Colon (tissue), 2 donors: ENCODE results near the gene TMEM170A.
"Not testable (repeated sequence)": the region's sequence is repeated elsewhere in the genome, so short reads cannot be mapped to it uniquely, and the experiment has no call there.

Source experiments
- FAIRE-seq: peaks from 2 replicates; lab custom pipeline; 2012; peaks lifted over from hg19 to GRCh38; lab: Jason Lieb, UNC
- donor health status: control.
- donor health status: control.

The TMEM170A gene

DNA sequence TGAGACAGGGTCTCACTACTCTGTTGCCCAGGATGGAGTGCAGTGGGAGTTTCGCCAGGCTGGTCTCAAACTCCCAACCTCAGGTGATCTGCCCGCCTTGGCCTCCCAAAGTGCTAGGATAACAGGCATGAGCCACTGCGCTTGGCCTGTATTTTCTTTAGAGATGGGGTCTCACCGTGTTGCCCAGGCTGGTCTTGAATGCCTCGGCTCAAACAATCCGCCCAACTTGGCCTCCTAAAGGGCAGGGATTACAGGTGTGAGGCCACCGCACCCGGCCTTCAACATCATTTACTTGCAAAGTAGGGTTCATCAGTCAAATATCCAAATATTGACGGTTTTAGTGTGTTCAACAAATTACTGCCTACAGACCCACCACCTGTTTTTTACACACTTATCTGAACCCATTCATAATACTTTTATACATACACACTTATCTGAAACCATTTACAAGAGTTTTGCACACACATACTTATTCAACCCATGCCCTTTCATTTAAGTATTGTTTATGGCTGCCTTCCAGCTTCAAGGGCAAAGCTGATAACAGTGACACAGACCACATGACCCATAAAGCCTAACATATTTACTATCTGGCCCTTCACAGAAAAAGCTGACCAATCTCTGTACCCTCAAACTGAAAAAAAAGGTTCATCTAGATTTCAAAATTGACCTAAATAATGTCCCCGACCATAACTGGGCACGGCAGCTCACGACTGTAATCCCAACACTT is 11.9 kb downstream of the TMEM170A start:
- FAIRE-seq = no peak

DNA sequence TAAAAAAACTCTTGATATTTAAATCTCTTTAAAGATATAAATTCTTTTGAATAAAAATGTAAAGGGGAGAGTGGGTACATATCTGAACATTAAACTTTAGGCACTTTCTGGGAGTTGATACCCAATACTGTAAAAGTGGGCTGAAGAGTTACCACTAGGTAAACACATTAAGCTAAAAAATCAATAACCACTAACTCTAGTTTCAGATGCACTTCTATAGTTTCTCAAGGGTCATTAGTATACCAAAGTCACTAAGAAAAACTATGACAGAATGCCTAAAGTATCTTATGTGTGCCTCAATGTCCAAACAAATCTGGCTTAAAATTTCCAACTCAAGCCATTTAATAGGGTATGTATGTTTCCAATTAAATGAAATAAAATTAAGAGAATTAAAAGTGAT is 18.1 kb downstream of the TMEM170A start:
- FAIRE-seq = no peak

DNA sequence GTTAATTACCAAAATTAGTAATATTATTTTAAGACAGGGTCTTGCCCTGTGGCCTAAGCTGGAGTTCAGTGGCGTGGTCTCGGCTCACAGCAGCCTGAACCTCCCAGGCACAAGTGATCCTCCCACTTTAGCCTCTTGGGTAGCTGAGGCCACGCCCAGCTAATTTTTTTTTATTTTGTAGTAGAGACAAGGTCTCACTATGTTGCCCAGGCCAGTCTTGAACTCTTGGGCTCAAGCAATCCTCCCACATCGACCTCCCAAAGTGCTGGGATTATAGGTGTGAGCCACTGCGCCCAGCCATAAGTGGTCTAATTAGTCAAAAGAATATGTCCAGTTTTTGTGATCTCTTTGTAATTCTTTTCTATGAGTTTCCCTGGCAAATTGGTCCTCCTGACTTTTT is 19.2 kb downstream of the TMEM170A start:
- no peak for FAIRE-seq

DNA sequence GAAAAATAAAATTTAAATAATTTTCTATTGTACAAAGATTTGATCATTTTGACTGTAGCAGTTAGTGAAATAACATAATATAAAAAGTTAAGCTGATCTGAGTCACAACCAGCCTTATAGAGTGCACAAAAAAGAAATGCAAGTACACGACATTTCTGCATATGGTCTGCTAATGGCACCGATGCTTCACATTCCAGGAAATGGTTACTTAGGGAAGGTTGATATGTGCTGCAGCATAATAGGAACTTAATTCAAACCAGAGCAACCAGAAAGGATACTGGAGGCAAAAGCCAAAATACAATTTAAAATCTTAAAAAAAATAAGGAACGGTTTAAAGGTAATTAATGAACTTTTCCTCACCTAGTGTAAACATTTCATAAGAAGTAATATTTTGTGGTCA is 21.2 kb downstream of the TMEM170A start:
- no peak for FAIRE-seq

DNA sequence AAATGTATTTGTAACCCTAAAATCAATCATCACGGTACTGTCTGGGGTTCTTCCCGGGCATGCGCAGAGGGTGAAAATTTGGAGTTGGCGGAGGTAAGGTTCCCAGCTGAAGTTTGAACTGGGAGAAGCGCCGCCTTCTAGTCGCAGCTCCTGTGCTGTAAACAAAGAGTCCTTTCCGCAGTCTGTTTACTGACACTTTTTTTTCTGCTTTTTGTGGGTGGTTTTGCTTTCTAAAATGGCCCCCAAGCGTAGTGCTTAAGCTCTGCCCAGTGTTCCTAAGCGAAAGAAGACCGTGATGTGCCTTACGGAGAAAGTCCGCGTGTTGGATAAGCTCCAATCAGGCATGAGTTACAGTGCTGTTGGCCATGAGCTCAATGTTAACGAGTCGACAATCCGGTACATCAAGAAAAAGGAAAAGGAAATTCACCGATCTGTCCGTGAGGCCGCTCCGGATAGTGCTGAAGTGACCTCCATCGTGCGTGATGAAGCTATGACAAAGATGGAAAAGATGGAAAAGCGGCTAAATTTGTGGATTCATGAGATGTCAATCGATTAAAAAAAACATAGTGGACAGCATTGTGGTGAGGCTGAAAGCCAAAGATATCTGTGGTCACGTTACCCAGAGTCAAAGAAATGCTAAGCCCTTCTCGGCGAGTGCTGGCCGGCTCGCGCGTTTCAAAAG is 30.6 kb downstream of the TMEM170A start:
- no peak for FAIRE-seq

DNA sequence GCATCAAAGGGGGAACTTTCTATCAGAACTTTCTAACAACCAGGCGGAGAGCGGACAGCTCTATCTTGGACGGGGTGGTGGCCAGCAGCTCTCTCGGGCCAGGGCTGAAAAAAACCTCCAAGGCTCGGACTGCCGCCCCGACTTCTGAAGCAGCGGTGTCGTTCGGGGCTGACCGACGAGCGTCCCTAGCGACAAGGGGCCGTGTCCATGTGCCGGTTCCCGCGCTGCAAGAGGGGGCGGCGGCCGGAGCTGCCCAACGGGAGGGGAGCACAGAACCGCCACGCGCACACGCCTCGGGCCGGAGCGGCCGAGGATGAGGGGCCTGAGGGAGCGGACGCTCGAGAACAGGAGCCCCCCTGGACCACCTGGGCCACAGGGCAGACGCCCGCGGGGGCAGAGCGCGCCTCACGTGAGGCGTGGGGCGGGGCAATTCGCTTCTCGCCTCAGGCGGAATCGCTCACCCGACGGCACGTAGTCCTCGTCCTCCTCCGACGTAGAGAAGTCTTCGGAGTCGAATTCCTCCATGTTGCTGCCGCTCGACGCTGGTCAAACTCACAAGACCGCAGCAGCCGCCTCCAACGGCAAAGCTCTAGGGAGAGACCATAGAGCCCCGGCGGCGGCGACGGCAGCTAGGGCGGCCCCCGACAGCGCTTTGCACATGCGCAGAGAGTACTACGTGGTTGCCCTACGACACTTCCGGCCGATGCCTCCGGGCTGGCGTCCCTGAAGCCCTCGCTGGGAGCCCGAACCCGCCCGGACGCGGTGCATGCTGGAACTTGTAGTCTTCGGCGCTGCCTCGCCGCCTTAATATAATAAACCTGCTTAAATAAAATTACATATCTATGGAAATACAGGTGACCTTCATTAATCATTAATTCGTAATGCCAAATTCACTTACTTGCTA is 31.4 kb downstream of the TMEM170A start, which contains the start of gene CFDP1:
TSS of gene CFDP1 (minus strand) at position 676 of the 904 bp plus-strand sequence. CDS start at position 525, 151 bp downstream.
- no peak for FAIRE-seq

DNA sequence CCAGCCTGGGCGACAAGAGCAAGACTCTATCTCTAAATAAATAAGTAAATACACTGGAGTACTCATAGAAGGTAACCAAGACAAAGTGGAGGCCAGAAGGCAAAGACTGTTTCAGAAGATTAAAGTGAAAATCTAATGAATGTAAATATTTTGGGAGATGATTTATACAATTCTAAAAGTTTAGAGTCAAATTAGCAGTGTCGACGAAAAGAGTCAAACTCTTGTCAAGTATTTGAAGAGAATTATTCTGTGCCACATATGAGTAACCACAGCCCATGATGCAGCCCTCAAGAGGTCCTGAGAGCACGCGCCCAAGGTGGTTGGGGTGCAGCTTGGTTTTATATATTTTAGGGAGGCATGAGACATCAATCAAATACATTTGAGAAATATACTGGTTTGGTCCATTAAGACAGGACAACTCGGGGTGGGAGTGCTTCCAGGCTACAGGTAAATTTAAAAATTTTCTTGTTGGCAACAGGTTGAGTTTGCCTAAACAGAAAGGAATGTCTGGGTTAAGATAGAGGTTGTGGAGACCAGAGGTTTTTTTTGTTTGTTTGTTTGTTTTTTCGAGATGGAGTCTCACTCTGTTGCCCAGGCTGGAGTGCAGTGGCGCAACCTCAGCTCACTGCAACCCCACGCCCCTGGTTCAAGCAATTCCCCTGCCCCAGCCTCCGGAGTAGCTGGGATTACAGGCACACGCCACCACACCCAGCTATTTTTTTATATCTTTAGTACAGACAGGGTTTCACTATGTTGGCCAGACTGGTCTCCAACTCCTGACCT is 34.7 kb downstream of the TMEM170A start:
- FAIRE-seq = no peak

DNA sequence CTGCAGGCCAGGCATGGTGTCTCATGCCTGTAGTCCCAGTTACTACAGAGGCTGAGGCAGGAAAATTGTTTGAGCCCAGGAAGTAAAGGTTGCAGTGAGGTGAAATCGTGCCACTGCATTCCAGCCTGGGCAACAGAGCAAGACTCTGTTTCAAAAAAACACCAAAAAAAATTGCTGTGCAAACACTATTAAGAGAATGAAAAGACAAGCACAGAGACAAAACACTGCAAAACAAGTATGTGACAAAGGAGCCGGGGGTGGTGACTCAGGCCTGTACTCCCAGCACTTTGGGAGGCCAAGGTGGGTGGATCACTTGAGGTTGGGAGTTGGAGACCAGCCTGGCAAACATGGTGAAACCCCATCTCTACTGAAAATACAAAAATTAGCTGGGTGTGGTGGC is 38.0 kb downstream of the TMEM170A start:
- not testable (repeated sequence) for FAIRE-seq

DNA sequence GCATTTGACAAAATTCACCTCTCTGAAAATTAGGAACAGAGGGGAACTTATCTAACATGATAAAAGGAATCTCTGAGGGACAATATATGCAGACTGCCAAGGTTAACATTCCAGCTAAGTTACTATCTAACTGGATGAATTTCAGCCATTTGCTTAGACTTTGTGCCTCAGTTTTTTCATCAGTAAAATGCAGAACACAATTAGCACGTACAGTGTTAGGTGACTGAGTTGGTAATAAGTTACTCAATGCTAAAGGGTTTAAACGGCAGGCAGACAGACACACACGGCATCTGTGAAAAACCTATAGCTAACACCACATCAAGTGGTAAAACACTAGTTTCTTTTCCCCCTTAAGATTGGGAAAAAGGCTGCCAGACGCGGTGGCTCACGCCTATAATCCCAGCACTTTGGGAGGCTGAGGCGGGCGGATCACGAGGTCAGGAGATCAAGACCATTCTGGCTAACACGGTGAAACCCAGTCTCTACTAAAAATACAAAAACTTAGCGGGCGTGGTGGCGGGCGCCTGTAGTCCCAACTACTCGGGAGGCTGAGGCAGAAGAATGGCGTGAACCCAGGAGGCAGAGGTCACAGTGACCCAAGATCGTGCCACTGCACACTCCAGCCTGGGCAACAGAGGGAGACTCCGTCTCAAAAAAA is 40.3 kb downstream of the TMEM170A start:
- not testable (repeated sequence) for FAIRE-seq

DNA sequence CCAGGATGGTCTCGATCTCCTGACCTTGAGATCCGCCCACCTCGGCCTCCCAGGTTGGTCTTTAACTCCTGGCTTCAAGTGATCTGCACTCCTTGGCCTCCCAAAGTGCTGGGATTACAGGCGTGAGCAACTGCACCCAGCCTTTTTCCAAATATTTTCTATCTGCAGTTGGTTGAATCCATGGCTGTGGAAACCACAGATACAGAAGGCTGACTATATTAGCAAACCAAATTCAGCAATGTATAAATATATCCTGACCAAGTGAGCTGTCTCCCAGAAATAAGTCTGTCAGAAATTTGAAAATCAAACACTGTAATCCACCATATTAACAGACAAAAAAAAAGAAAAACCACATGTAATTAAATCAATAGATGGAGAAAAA is 40.8 kb downstream of the TMEM170A start:
- FAIRE-seq = no peak

DNA sequence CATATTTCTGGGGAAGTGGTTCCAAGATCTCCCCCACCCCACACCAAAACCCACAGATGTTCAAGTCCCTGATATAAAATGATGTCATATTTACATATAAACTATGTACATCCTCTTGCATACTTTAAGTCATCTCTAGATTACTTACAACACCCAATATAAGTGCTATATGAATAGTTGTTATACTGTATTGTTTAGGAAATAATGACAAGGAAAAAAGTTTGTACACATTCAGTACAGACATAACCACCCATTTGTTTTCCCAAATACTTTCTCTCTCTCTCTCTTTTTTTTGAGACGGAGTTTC is 42.7 kb downstream of the TMEM170A start:
- no peak for FAIRE-seq

DNA sequence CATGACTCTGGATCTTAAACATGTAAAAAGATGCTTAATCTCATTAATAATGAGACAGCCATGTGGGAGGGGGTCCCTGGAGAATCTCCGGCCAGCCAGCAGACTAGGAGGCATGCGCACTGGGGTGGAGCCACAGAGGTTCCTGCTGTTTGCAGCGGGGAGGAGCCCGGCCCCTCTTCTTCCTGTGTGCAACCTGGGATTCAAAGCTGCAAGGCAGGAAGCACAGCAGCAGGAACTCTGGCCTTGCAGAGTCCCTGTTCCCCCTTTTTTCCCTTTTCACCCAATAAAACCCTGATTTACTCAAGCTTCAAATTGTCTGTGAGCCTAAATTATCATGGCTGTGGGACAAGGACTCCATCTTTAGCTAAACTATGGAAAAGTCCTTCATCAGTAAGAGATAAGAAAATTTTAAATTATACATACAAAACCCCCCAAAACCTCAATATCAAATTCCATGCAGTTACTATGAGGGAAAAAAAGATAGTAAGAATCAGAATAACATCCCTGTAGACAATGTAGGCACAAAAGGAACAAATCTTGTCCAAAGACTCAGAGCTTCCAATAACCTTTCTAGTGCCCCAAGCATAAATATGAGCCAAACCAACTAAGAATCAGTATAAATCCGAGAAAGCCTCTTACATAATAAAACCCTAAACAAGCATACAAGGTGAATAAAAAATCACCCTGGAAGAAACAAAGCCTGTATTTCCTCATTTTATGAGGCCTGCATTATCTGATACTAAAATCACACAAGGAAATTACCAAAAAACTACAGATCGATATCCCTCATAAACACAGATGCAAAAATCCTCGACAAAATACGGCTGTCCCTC is 43.3 kb downstream of the TMEM170A start:
- FAIRE-seq = no peak

DNA sequence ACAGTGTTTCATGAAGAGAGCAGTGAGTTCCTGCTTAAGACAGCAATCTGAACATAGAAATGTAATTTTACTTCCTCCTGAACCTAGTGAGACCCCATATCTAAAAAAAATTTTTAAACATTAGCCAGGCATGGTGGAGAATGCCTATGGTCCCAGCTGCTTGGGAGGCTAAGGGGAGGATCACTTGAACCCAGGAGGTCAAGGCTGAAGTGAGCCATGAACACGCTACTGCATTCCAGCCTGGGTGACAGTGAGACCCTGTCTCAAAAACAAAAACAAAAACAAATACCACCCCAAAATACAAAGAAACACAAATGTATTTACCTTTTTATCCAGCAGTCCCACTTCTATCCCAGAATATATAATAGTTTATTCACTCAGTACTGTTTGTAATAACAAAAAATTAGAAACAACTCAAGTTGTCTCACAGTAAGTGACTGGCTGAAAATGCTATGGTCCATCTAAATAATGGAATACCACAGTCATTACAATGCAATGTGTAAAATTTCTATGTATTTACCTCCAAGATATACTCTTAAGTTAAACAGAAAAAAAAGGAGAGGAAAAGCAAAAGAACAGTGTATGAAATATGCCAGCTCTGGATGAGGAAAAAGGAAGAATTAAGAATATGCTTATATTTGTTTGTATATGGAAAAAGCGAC is 47.5 kb downstream of the TMEM170A start:
- no peak for FAIRE-seq

DNA sequence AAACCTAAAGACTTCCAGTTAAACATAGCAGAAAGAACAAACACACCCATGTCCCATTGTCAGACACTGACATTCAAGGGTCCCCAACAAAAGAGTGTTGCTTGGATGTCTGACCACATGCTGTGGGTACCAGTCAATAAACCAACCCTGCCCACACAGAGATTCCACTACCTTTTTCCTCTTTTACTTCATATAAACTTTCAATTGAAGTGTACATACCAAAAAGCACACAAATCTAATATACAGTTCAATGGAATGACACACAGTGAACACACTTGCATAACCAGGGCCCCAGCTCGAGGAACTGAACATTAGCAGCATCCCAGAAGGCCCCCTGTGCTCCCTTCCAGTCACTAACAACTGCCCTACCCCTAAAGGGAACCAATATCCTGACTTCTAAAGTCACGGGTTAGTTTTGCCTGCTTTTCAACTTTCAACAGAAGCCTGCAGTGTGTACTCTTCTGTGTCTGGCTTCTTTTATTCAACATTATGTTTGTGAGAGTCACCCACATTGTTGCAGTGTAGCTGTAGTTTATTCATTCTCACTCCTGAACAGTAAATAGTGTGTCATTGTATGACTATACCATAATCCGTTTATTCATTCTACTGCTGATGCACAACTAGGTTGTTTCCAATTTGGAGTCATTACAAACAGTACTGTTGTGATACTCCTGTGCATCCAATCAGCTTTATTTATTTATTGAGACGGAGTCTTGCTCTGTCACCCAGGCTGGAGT is 49.2 kb downstream of the TMEM170A start:
- no peak for FAIRE-seq

DNA sequence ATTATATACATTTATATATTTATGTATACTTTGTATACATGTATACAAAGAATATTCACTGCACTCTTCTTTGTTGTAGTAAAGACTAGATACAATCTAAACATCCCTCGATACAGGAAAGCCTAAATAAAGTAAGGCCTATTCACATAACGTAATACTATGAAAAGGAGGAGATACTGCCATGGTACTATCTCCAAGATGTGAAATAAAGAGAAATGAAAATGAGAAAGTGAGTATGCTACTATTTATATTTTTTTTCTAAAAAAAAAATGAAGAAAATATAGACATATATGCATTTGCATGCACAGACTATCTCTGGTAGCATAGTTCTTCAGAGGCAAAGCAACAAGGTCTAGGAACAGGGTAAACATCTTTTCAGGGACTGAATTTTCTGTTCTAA is 50.5 kb downstream of the TMEM170A start:
- FAIRE-seq = no peak

DNA sequence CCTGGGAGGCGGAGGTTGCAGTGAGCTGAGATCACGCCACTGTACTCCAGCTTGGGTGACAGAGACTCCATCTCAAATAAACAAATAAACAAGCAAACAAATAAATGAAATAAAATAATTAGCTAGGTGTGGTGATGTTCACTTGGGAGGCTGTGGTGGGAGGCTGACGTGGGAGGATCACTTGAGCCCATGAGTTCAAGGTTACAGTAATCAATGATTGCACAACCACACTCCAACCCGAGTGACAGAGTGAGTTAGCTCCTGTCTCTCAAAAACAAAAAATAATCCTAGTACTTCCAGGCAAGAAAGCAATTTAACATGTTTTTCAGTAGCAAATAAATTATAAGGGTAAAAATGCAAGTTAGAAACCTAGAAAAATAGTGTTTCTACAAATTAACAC is 57.5 kb downstream of the TMEM170A start:
- no peak for FAIRE-seq

DNA sequence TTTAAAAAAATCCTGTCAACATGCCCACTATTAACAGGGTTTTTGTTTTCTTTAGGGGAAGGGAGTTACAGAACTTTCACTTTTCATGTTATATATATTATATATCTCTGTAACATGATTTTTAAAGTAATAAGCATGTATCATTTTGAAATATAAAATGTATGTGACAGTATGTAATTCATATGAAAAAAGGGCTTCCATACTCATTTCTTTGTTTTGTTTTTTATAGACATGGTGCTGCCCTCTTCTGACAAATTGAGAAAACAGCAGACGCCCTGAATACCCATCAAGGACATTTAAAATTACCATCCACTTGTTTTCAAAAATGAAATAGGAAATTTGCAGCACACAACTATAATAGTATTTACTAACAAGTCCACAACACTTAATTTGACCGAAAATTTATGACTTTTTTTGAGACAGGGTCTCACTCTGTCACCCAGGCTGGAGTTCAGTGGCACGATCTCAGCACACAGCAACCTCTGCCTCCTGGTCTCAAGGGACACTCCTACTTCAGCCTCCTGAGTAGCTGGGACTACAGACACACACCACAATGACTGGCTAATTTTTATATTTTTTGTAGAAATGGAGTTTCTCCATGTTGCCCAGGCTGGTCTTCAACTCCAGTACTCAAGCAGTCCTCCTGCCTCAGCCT is 61.5 kb downstream of the TMEM170A start:
- FAIRE-seq = no peak

DNA sequence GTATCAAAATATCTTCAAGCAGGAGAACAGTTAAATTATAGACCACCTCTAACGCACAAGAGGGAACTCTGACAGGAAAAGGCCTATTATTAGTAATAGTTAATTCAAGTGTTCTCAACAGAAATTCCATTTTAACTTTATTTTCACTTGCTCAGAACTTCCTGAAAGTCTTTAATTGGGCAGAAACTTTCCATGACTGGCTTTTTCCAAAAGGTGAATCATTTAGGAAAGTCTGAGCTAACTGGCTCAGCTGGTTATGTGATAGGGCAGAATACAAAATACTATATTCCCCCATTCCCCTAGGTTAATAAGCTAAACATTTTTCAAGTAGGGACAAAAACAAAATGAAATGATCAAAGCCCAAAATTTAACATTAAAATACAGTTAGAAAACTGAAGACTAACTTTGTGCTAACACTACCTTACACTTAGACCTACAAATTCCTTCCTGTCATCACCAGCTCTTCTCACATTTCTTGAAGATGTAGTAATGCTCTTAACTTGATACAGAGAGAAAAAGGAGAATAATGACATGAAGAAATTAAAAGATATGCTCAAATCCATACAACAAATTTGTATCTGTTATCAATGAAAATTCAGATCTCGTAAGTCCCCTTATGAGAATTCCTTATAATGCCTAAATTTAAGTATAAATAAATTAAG is 62.2 kb downstream of the TMEM170A start:
- FAIRE-seq = no peak
